SK-N-SH treated with all-trans-retinoic acid at 6 μM for 48 hours (cell line): Measurements from ENCODE around the gene UBE2V1.

ENCODE experiments used
- ESRRG ChIP-seq: fragments of 250-450 bp; sonication (Bioruptor Pico); IDR thresholded peaks from 2 replicates; pipeline ENCODE4 v1.6.1; 2021; ENCODE audit warnings: mild to moderate bottlenecking
- GLIS3 ChIP-seq: fragments of 250-450 bp; sonication (Bioruptor Pico); IDR thresholded peaks from 2 replicates; pipeline ENCODE4 v1.5.0; 2020; ENCODE audit warnings: mild to moderate bottlenecking, moderate library complexity
- ISL1 ChIP-seq: fragments of 250-450 bp; sonication (Bioruptor Pico); IDR thresholded peaks from 2 replicates; pipeline ENCODE4 v2.1.2; 2022; ENCODE audit warnings: mild to moderate bottlenecking, moderate library complexity
- TCF4 ChIP-seq: fragments of 250-450 bp; sonication (Bioruptor Pico); IDR thresholded peaks from 2 replicates; pipeline ENCODE4 v1.8.0; 2021; ENCODE audit warnings: mild to moderate bottlenecking, moderate library complexity, borderline replicate concordance
- ZC3H10 ChIP-seq: fragments of 250-450 bp; sonication (Bioruptor Pico); IDR thresholded peaks from 2 replicates; pipeline ENCODE4 v1.5.1; 2021; ENCODE audit warnings: mild to moderate bottlenecking, moderate library complexity
- ZFP30 ChIP-seq: fragments of 450-650 bp; formaldehyde crosslinking; IDR thresholded peaks from 2 replicates; pipeline ENCODE4 v1.5.0; 2022; ENCODE audit warnings: mild to moderate bottlenecking, moderate library complexity
- ZNF8 ChIP-seq: fragments of 450-650 bp; formaldehyde crosslinking; IDR thresholded peaks from 2 replicates; pipeline ENCODE4 v1.5.0; 2020; ENCODE audit warnings: mild to moderate bottlenecking, moderate library complexity
- TF ChIP-seq, protein P1 (sequence below): fragments of 250-450 bp; sonication (Bioruptor Pico); IDR thresholded peaks from 2 replicates; pipeline ENCODE4 v1.5.1; 2021; ENCODE audit warnings: mild to moderate bottlenecking, moderate library complexity

- TF ChIP-seq, protein P1, sequence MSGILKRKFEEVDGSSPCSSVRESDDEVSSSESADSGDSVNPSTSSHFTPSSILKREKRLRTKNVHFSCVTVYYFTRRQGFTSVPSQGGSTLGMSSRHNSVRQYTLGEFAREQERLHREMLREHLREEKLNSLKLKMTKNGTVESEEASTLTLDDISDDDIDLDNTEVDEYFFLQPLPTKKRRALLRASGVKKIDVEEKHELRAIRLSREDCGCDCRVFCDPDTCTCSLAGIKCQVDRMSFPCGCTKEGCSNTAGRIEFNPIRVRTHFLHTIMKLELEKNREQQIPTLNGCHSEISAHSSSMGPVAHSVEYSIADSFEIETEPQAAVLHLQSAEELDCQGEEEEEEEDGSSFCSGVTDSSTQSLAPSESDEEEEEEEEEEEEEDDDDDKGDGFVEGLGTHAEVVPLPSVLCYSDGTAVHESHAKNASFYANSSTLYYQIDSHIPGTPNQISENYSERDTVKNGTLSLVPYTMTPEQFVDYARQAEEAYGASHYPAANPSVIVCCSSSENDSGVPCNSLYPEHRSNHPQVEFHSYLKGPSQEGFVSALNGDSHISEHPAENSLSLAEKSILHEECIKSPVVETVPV (CRISPR knock-in tag): no peak
- TF ChIP-seq TCF4 (CRISPR knock-in tag) (peak; percentile 15; the same call in 1 of the 2 replicates), GLIS3 (CRISPR knock-in tag) (no peak), ESRRG (CRISPR knock-in tag) (no peak), ISL1 (CRISPR knock-in tag) (no peak), ZFP30 (no peak), ZNF8 (CRISPR knock-in tag) (no peak), ZC3H10 (CRISPR knock-in tag) (no peak)
These were observed 73.1 kb downstream of the UBE2V1 start for GRCh38 chr20:50039706-50040431.
